DOHH2 (cell line): ENCODE measurements around the gene LYVE1.

Experiments used
- CTCF ChIP-seq: fragments of 200-600 bp; sonication (generic); IDR thresholded peaks from one replicate; pipeline ENCODE4 v1.5.1; 2014; ENCODE audit warnings: antibody characterized with exemption, mild to moderate bottlenecking, low read depth, low read length; ENCODE audit not compliant: poor library complexity, severe bottlenecking
- EZH2phosphoT487 ChIP-seq: fragments of 200-600 bp; sonication (generic); IDR thresholded peaks from 2 replicates; pipeline ENCODE4 v1.6.1; 2017; ENCODE audit warnings: borderline replicate concordance, mild to moderate bottlenecking, antibody characterized with exemption, low read length, moderate library complexity, mixed read lengths

GRCh38 chr11:10561947-10562346 lies 6.5 kb downstream of the LYVE1 start:
- TF ChIP-seq CTCF (no peak), EZH2phosphoT487 (no peak)
